GM18498 (cell line): ENCODE data around the gene MAP7D3.
A peak's percentile ranks its signal among the peaks of the same experiment; 100 is the strongest.
"Not testable (repeated sequence)": the region's sequence is repeated elsewhere in the genome, so short reads cannot be mapped to it uniquely, and the experiment has no call there.

ENCODE experiments used
- ATAC-seq: cut with Tn5 transposase; IDR thresholded peaks from one replicate; pipeline ENCODE4 v1.9.1; 2021; ENCODE audit warnings: mild to moderate bottlenecking, moderate library complexity; ENCODE audit not compliant: unreplicated experiment

The MAP7D3 gene

GRCh38 chrX:136250191-136251040, 784 bp downstream of the MAP7D3 start:
- peak; percentile 34 for ATAC-seq

GRCh38 chrX:136246201-136246600, 5.0 kb downstream of the MAP7D3 start:
- ATAC-seq: no peak

- not testable (repeated sequence) for ATAC-seq
These were observed 13.4 kb downstream of the MAP7D3 start for GRCh38 chrX:136237849-136238248.

- ATAC-seq: no peak
These were observed 14.1 kb downstream of the MAP7D3 start for GRCh38 chrX:136237074-136237473.

GRCh38 chrX:136228839-136229207, 22.4 kb downstream of the MAP7D3 start:
- ATAC-seq: peak; percentile 51

- peak; percentile 71 for ATAC-seq
These were observed 23.0 kb downstream of the MAP7D3 start for GRCh38 chrX:136227948-136228838.

- ATAC-seq: no peak
These were observed 24.1 kb downstream of the MAP7D3 start for GRCh38 chrX:136227074-136227473.

GRCh38 chrX:136221851-136222513, 29.2 kb downstream of the MAP7D3 start:
- no peak for ATAC-seq

- ATAC-seq: no peak
These were observed 30.2 kb downstream of the MAP7D3 start for GRCh38 chrX:136220951-136221350.

GRCh38 chrX:136220540-136220939, 30.7 kb downstream of the MAP7D3 start:
- ATAC-seq: no peak

- ATAC-seq: no peak
These were observed 31.3 kb downstream of the MAP7D3 start for GRCh38 chrX:136219893-136220292.

GRCh38 chrX:136215559-136215958, 35.6 kb downstream of the MAP7D3 start:
- ATAC-seq: no peak

GRCh38 chrX:136214551-136214950, 36.6 kb downstream of the MAP7D3 start:
- no peak for ATAC-seq

GRCh38 chrX:136212557-136213111, 38.6 kb downstream of the MAP7D3 start:
- no peak for ATAC-seq

GRCh38 chrX:136211766-136212556, 39.2 kb downstream of the MAP7D3 start:
- no peak for ATAC-seq

- no peak for ATAC-seq
These were observed 40.4 kb downstream of the MAP7D3 start for GRCh38 chrX:136210806-136211205.

GRCh38 chrX:136210243-136210642, 41.0 kb downstream of the MAP7D3 start:
- no peak for ATAC-seq

GRCh38 chrX:136209751-136210150, 41.4 kb downstream of the MAP7D3 start:
- ATAC-seq: no peak

GRCh38 chrX:136209016-136209738, 42.0 kb downstream of the MAP7D3 start:
- no peak for ATAC-seq

GRCh38 chrX:136207546-136207945, 43.7 kb downstream of the MAP7D3 start:
- ATAC-seq: no peak
